ENCODE data around the gene GTF2H3.
"Not testable (repeated sequence)": the region's sequence is repeated elsewhere in the genome, so short reads cannot be mapped to it uniquely, and the experiment has no call there.

The GTF2H3 gene

GRCh38 chr12:123633379-123634141, at the start of gene GTF2H3, which contains the start of gene EIF2B1:
GTF2H3 (plus strand) TSS chr12:123633829; CDS start chr12:123633860, 31 bp downstream.
EIF2B1 (minus strand) TSS chr12:123633686; CDS start chr12:123633557, 129 bp downstream.
- DNase-seq (ENCODE audit: insufficient read length, low spot score), result peak; percentile 98
- peak; percentile 96 for FAIRE-seq

GRCh38 chr12:123591702-123592481, 41.7 kb upstream of the GTF2H3 start:
- no peak for DNase-seq (ENCODE audit: insufficient read length, low spot score)

DNA sequence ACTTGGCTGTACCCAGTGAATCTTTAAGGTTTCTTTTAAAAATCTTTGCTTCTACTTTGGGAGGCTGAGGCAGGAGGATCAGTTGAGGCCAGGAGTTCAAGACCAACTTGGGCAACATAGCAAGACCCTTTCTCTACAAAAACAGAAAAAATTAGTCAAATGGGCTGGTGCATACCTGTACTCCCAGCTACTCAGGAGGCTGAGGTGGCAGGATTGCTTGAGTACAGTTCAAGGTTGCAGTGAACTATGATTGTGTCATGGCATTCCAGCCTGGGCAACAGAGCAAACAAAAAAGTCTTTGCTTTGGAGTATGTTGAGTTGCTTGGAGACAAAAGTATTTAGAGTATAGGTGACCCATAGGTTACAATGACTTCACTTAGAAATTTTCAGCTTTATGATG, 37.9 kb upstream of the GTF2H3 start:
- DNase-seq (ENCODE audit: insufficient read length, low spot score) (no peak), FAIRE-seq (no peak)

More at GRCh38 chr12:123591702-123592481, 41.7 kb upstream of the GTF2H3 start:
- no peak for FAIRE-seq

GRCh38 chr12:123597100-123597499, 36.5 kb upstream of the GTF2H3 start:
- DNase-seq (ENCODE audit: insufficient read length, low spot score), result no peak

GRCh38 chr12:123598522-123598921, 35.1 kb upstream of the GTF2H3 start:
- no peak for DNase-seq (ENCODE audit: insufficient read length, low spot score)
- no peak for FAIRE-seq

More at GRCh38 chr12:123597100-123597499, 36.5 kb upstream of the GTF2H3 start:
- FAIRE-seq, result no peak

DNA sequence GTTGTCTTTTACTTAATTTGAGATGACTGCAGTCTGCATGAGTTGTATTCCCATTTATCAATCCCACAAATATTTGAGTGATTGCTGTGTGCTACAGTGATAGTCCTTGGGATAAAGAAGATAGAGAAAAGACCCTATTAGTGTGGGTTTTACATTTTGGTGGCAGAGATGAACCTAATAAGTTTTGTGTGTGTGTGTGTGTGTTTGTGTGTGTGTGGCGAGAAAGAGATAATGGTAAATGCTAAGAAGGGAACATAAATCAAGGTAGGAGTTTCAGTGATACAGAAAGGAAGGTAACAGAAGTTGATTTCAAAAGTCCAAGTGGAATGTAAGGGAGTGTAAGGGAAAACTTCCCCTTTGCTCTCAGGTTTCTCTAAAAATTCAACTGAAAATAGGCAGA, 34.3 kb upstream of the GTF2H3 start:
- no peak for FAIRE-seq
- no peak for DNase-seq (ENCODE audit: insufficient read length, low spot score)

DNA sequence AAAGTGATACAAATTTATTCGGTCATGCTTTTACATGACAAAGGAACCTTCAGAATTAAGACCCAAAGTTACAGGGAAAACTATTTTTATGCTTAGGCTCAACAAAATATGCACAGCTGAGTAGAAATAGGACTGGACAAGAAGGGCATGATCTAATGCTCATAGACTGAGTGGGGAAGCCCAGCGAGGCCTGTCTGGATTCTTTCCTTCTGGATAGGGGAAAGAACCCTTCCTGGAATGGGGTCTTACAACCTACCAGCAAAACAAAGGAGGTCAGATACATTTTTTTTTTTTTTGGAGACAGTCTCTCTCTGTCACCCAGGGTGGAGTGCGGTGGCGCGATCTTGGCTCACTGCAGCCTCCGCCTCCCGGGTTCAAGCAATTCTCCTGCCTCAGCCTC, 33.9 kb upstream of the GTF2H3 start:
- FAIRE-seq (no peak), DNase-seq (ENCODE audit: insufficient read length, low spot score) (no peak)

DNA sequence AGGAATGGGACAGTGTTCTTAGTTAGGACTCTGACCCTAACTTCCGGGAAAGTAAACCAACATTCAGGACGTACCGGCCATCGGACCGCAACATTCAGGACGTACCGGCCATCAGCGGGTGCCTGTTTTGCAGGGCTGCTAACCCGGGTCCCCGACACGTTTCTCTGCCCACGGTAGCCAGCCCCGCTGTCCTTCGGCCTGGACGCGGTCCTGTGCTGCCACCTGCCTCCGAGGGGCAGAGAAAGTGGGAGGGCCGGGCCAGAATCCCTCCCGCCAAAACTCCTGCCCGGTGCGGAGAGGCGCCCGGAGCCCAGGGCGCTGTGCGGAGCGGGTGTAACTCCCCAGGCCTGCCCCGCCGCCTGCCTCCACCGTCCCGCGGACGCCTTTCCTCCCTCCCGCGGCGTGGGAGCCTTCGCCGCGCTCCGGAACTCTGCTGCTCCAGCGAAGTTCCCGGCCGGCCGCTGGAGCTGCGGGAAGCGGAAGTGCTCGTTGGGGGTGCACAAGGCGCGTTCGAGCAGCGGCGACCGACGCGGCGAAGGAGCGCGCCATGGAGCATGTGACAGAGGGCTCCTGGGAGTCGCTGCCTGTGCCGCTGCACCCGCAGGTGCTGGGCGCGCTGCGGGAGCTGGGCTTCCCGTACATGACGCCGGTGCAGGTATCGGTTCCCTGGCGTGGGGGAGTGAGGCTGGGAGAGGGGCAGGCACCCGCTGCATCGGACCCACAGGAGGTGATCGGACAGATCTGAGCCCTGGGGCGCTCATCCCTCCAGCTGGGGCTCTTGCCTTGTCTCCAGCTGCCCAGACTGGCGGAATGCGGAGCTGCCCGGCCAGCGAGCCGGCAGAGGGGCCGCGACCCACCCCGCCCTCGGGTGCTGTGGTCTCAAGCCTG, 31.8 kb upstream of the GTF2H3 start, which contains the start of gene DDX55:
DDX55 (plus strand) TSS at position 498 of the 888 bp plus-strand sequence; CDS start at position 548, 50 bp downstream.
- FAIRE-seq (peak; percentile 8), DNase-seq (ENCODE audit: insufficient read length, low spot score) (peak; percentile 76)

DNA sequence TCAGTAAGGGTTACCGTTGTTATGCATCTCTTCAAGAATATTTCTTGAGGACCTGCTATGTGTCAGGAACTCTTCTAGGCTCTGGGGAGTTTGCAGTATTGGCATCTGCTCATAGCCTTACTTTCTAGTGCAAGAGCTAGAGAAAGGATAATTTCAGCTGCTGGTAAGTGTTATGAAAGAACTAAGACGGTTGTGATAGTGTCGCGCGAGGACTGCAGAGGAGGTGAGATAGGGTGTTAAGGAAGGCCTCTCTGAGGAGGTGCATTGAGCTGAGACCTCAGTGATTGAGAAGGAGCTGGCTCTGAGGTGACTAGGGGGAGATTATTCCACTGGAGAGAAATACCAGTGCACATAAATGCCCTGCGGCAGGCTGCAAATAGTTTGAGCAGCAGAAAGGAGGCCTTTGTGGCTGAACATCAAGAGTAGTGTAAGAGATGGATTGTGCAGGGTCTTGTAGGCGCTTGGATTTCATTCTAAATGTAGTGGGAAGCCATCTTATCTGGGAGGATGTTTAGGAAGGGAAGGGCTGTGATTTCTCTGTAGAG, 30.9 kb upstream of the GTF2H3 start:
- DNase-seq (ENCODE audit: insufficient read length, low spot score), result no peak
- FAIRE-seq, result no peak

DNA sequence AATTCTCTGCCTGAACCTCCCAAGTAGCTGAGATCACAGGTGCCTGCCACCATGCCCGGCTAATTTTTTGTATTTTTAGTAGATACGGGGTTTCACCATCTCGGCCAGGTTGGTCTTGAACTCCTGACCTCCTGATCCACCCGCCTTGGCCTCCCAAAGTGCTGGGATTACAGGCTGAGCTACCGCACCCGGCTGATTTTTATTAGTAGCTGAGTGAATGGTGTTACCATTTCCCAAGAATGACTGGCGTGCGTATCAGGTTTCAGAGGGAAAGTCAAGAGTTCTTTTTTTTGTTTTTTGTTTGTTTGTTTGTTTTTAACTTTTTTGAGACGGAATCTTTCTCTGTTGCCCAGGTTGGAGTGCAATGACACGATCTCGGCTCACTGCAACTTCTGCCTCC, 30.1 kb upstream of the GTF2H3 start:
- not testable (repeated sequence) for FAIRE-seq

GRCh38 chr12:123607756-123608155, 25.9 kb upstream of the GTF2H3 start:
- no peak for DNase-seq (ENCODE audit: insufficient read length, low spot score)

More for the DNA sequence above, 30.1 kb upstream of the GTF2H3 start:
- not testable (repeated sequence) for DNase-seq (ENCODE audit: insufficient read length, low spot score)

DNA sequence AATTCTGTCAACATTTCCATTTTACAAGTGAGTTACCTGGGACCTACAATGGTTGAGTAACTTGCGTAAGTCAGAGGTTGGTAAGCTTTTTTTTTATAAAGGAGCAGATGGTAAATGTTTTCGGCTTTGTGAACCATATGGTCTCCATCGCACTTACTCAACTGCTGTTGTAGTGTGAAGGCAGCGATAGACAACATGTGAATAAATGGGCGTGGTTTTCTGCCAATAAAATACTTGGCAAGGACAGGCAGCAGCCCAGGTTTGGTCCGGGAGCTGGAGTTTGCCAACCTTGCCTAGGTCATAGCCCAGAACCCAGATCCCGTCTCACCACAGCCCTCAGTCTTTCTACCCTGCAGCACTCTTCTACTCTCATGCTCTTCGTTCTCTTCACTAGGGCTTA, 25.4 kb upstream of the GTF2H3 start:
- DNase-seq (ENCODE audit: insufficient read length, low spot score) (no peak), FAIRE-seq (no peak)

More at GRCh38 chr12:123607756-123608155, 25.9 kb upstream of the GTF2H3 start:
- no peak for FAIRE-seq

DNA sequence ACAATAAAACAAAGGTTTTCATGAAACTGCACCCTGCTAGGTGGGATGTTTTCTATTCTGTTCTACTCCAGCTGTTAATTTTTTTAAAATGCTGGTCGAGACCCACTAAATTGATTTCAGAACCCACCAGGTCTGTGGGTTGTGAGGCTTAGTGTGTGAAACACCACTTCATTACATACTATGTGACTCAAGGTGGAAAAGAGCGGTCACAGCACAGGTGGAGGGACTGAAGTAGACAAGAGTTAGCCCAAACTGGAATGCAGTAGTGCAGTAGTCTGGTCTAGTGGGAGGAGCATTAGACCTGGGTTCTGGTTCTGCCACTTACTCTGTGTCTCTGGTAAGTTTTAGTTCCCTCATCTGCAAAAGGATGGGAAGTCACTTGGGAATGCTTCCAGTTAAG, 19.5 kb upstream of the GTF2H3 start:
- FAIRE-seq, result no peak
- DNase-seq (ENCODE audit: insufficient read length, low spot score), result no peak

- no peak for FAIRE-seq
- no peak for DNase-seq (ENCODE audit: insufficient read length, low spot score)
These were observed 19.1 kb upstream of the GTF2H3 start for GRCh38 chr12:123614531-123614930.

GRCh38 chr12:123617144-123617543, 16.5 kb upstream of the GTF2H3 start:
- no peak for DNase-seq (ENCODE audit: insufficient read length, low spot score)
- no peak for FAIRE-seq

GRCh38 chr12:123617580-123617979, 16.0 kb upstream of the GTF2H3 start:
- no peak for FAIRE-seq
- DNase-seq (ENCODE audit: insufficient read length, low spot score), result no peak

DNA sequence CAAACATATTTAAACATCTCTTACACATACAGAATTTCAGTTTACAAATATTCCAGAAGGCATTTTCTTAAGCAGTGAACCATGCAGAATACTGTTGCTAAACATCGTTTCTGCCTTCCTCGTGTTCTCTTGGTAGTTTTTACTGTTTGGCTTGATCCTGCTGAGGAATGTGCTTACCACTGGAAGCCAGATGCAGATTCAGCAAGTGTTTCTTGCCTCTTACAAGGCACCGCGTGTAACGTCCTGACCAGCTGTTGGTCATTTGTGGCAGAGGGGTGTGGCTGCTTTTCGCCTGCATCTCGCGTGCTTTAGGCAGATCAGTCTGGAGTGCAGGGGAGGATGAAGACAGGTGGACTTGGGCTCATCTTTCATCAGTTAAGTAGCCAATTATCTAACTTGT, 12.5 kb upstream of the GTF2H3 start:
- DNase-seq (ENCODE audit: insufficient read length, low spot score) (no peak), FAIRE-seq (no peak)

DNA sequence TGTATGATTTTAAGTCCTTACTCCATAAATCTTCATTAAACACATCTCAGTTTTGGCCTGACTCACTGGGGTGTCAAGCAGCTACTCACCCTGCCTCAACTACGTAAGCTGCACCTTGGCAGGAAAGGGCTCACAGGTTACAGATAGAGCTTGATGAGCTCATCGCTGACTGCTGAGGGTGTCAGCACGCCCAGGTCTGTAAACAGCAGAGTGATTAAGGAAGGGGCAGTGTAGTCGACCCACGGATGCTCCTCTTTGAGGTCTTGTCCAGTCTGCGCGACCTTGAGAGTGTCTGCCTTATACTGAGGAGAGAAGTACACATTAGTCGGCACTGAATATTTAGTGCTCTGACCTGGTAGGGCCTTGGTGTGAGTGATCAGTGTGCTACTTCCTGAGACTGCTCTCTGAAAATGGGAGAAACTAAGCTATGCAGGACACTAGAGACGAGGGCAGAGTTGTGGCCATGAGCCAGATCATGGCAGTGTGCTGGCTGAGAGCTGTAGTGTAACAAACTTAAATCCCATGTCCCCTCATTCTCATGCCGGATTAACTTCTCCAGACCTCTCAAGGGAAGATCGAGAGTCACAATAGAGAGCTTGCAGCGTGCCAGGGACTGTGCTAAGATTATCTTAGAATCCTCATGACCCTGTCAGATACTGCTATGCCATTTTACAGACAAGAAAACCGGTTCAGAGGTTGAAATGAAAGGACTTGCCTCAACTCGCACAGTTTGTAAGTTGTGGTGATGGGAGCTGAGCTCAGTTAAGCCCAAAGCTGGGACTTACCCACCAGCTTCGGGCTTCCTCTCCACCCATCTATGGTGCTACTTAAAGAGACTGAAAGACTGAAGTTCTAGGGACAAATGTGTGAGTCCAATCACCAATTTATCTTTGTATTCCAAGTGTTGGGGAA, 11.8 kb upstream of the GTF2H3 start:
- FAIRE-seq (no peak), DNase-seq (ENCODE audit: insufficient read length, low spot score) (no peak)

- FAIRE-seq, result no peak
- DNase-seq (ENCODE audit: insufficient read length, low spot score), result no peak
These were observed 523 bp downstream of the GTF2H3 start for GRCh38 chr12:123634142-123634561.

Data from GM19239 (cell line).